GM18858 (cell line): ENCODE data around the gene SGCG.

Experiments
- ATAC-seq: cut with Tn5 transposase; IDR thresholded peaks from one replicate; pipeline ENCODE4 v1.9.1; 2021; ENCODE audit not compliant: unreplicated experiment

The SGCG gene

GRCh38 chr13:23323946-23324709 is 143.3 kb downstream of the SGCG start:
- no peak for ATAC-seq

DNA sequence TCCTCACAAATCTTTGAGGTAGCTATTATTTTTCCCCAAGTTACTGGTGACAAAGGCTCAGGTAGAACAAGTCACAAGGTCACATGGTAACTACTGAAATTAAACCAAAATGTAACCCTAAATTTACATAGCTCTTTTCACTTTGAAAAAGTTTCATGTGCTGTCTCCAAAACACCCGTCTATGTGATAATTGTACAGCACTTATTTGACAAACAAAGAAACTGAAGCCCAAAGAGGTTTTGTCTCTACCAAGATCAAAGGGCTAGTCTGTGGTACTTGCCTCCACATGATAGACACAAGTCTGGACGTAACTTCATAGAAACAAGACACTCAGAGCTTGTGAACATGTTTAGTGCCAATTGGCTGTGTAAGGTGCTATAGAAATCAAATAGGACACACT is 144.4 kb downstream of the SGCG start:
- peak; percentile 31 for ATAC-seq

DNA sequence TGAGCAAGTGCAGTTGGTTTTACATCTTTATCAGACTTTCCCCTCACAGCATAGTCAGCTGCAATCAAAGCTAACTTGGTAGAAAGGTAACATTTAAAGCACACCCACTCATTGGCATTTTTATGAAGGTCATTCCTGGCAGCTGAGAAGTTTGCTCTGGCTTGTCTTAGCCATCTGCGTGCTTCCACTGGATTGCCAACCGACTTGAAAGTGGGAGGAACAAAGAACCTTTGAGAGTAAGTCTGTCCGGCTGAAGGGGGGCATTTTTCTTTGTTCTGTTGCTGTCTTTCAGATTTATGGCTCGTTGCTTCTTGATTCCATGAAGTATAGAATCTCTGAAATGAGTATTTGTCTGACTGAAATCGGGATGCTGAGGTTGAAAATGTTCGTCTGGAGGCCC is 149.6 kb downstream of the SGCG start:
- ATAC-seq = no peak

DNA sequence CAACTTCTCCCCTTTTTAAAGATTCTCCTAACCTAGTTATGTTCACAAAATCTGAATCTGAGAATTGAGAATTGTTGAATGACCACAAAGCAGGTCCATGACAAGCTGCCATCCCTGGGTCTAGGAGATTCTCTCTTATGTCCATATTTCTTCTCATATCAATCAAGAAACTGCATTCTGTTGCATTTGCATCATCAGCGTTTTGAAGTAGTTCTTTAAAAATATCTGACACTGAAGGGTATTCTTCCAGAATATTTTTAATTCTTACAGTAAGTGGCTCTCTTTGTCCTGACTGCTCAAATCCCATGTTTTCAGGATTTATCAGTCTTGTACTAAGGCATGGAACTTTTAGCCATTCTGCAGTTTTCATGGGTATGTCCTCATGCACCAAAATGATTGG is 158.4 kb downstream of the SGCG start:
- no peak for ATAC-seq

GRCh38 chr13:23344931-23345595 is 164.3 kb downstream of the SGCG start:
- no peak for ATAC-seq

DNA sequence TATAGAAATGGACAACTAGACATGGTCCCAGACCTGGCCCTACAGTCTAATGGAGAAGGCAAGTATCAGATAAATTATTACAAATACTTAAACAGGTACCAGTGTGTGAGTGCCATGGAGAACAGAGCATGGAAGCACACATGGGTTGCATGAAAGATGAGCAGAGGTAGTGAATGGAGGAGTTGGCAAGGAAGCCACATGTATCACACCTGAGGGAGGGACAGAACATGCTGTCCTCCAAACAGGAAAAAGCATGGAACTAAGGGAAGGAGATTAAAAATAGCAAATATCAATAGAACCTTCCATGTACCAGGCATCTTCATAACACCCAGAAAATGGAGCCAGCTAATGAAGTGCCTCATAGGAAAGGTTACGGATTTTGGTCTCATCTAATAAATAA is 166.8 kb downstream of the SGCG start:
- no peak for ATAC-seq

DNA sequence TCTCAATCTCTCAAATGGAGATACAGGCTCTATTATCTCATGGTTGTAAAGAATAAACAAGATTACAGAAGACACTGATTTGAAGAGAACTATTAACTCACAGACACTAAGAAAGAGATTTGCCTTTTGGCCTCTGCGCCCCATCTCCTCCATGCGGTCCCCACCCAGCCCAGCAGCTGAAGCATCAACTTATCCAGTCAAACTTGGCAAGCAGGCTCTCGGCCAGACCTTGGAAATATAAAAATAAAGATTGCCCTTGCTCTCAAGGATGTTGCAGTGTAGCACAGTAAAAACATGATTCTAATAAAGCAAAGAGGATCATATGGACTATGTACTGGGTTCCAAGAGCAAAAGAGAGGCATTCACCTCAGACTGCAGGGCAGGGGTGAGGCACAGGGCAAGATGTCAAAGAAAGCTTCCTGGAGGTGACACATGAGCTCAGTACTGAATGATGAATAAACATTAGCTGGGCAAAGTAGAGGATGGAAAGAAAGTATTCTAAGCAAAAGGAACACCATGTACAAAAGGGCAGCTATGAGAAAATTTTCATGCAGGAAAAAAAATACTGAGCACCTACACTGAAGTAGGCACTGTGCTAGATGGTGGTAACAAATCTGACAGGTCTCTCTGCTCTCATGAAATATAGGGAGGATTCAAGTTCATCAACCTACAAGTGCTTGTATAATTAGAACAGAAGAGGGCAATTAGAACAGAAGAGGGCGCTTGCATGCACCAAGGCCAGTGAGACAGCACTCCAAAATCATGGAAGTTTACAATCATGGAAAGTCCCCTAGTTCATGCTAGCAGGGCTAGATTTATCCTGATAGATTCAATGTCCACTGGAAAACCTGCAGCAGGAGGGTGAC is 167.7 kb downstream of the SGCG start:
- no peak for ATAC-seq

GRCh38 chr13:23349161-23349897 is 168.6 kb downstream of the SGCG start:
- no peak for ATAC-seq

DNA sequence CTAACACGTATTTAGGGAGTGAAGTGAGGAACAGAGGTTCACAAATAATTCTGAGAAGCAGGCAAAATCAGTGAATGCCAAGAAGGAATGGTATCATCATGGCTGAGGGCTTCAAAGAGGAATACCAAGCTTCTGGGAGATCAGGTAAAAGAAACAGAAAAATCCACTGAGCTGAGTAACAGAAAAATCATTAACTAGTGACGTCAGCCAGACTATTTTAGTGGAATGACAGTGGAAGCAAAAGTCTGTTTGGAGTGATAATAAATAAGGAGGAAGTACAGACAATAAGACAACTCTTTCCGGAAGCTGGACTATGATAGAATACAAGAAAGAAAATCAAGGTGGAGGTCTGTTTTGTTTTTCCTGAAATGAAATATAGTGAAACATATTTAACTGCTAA is 169.2 kb downstream of the SGCG start:
- ATAC-seq = no peak

- ATAC-seq = no peak
Observed at GRCh38 chr13:23352161-23352560, 171.4 kb downstream of the SGCG start.

- ATAC-seq = no peak
Observed at GRCh38 chr13:23354520-23354919, 173.7 kb downstream of the SGCG start.

DNA sequence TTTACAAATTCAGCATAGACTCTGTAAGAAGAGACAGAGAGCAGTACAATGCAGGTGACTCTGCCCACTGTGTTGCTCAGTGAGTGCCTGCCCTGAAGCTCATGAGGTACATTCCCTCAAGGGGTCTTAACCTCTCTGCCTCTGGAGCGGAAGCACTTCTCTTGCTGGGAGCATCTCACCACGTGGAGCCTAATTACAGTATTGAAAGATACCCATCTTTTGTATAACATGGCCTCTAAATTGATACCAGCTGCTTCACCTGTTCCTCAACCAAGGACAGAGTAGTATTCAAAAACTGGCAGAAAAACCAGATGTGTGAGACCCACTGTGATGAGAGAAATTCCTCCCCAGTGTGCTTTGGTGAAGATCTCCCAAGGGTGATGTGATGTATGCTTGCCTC is 175.6 kb downstream of the SGCG start:
- no peak for ATAC-seq

GRCh38 chr13:23357349-23357748 is 176.6 kb downstream of the SGCG start:
- no peak for ATAC-seq

- ATAC-seq = no peak
Observed at GRCh38 chr13:23359882-23360281, 179.1 kb downstream of the SGCG start.

- ATAC-seq = no peak
Observed at GRCh38 chr13:23365652-23366051, 184.9 kb downstream of the SGCG start.

DNA sequence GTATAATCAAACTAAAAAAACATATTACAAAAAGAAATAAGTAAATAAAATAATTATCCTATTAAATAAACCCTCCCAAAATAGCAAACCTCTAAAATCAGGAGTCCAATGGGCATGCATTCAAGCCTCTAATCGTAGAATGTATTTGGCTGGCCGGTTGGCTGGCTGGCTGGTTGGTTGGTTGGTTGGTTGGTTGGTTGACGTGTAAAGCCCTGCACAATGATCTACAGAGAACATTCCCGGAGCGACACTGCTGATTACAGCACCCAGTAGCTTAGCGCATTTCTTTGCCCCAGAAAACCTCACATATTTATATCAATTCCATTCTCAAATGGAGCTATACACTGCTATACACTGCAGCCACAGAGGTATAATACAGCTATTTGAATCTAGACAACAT is 187.1 kb downstream of the SGCG start:
- no peak for ATAC-seq

DNA sequence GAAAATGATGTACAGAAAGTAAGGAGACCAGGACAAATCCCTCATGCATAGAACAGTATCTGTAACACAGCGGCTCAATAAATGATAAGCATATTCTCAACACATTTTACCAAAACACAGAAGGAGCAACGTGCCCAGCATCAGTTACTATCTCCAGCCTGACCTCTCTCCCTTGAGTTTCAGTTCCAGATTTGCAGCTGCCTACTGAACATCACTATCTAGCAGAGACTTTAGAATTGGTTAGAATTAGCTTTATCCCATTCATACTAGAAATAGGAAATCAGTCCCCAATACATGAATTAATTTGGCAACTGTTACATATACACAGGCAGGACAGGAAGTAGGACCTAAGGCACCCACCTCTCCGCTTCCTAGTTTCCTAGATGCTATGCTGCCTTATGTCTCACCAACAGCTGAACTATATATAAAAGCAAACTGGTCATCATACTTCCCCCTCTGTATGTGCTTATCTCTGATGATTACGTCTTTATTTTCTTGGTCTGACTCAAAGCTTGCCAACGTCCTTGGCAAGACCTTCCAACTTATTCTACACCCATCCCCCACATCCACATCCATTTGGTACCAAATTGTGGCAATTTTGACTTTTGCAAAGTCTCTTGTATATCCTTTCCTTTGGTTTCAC is 191.6 kb downstream of the SGCG start:
- no peak for ATAC-seq
